Activated T-cell treated with anti-CD3 and anti-CD28 coated beads for 1 hour (primary cell): ENCODE data around the gene SLC25A1.
"Not testable (repeated sequence)": the region's sequence is repeated elsewhere in the genome, so short reads cannot be mapped to it uniquely, and the experiment has no call there.

Experiments used
- DNase-seq: peaks from one replicate; pipeline ENCODE4 v3.0.0-alpha.2; 2020; ENCODE audit warnings: low read depth

SLC25A1 gene

GRCh38 chr22:19166421-19166820 lies 12.1 kb downstream of the SLC25A1 start:
- no peak for DNase-seq

DNA sequence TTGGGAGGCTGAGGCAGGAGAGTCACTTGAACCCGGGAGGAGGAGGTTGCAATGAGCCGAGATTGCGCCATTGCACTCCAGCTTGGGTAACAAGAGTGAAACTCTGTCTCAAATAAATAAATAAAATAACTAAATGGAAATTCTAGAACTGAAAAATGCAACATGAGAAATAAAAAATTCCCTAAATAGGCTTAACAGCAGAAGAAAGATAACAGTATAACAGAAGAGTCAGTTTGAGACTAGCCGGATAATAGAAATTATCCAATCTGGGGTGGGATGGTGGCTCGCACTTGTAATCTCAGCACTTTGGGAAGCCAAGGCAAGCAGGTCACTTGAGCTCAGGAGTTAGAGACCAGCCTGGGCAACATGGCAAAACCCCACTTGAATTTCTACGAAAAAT lies 14.1 kb downstream of the SLC25A1 start:
- DNase-seq = no peak

GRCh38 chr22:19158649-19159048 lies 19.9 kb downstream of the SLC25A1 start:
- not testable (repeated sequence) for DNase-seq

GRCh38 chr22:19156109-19156508 lies 22.4 kb downstream of the SLC25A1 start:
- not testable (repeated sequence) for DNase-seq

GRCh38 chr22:19152942-19153883 lies 25.3 kb downstream of the SLC25A1 start:
- DNase-seq = no peak

- DNase-seq = no peak
Observed at GRCh38 chr22:19151329-19152191, 27.0 kb downstream of the SLC25A1 start.

GRCh38 chr22:19150482-19151328 lies 27.8 kb downstream of the SLC25A1 start:
- DNase-seq = no peak

DNA sequence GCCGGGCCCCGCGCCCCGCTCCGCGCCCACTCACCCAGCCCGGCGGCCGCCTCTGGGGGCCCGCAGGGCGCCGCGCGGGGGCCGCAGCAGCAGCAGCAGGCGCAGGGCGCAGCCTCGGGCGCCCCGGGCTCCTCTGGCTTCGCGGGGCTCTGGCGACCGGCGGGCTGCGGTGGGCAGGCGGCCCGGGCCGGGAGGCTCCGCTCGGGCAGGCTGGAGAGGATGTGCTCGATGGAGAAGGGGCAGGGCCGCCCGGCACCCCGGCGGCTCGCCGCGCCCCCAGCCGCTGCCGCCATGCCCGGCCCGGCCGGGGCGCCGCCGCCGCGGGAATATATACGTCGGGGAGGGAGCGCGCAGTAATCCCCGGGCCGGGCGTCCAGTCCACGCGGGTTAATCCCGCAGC lies 28.5 kb downstream of the SLC25A1 start, which contains the start of gene GSC2:
Gene GSC2 (minus strand): TSS at position 302 of the 400 bp plus-strand sequence. CDS start 9 bp downstream, at position 293.
- no peak for DNase-seq

DNA sequence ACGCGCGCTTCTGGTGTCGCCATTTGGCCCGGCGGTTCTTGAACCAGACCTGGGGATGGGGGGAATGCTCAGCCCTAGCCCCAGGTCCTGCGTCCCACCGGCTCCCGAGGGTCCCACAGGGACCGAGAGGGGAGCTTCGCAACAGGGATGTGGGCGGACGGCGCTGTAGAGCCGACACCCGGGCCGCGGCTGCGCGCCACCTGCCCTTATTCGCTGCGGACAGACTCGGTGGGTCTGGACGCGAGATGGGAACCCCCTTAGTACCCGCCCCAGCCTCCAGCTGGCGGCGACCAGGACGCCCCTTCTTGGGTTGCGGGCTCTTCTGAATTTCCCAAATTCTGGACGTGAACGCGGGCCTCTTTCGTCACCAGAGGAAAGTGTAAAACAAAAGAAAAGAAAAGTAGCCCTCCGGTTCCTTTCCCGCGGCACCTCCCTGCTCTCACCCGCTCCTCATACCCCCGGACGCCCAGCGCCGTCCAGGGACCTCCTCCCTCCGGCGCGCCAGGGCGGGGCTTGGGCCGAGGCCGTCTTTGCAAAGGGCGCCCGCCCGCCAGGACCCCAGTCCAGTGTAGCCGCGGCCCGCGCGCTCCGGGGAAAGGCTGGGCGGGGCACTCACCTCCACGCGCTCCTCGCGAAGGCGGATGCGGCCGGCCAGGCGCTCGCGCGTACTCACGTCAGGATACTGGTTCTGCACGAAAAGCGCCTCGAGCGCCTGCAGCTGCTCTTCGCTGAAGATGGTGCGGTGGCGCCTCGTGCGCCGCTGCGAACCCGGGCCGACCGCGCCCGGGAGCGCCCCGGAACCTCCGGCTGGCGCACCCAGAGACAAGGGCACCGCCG lies 29.3 kb downstream of the SLC25A1 start:
- DNase-seq = no peak

GRCh38 chr22:19148417-19149046 lies 30.0 kb downstream of the SLC25A1 start:
- DNase-seq = no peak

GRCh38 chr22:19147195-19147780 lies 31.2 kb downstream of the SLC25A1 start:
- DNase-seq = no peak

GRCh38 chr22:19146215-19146968 lies 32.1 kb downstream of the SLC25A1 start:
- DNase-seq = no peak

DNA sequence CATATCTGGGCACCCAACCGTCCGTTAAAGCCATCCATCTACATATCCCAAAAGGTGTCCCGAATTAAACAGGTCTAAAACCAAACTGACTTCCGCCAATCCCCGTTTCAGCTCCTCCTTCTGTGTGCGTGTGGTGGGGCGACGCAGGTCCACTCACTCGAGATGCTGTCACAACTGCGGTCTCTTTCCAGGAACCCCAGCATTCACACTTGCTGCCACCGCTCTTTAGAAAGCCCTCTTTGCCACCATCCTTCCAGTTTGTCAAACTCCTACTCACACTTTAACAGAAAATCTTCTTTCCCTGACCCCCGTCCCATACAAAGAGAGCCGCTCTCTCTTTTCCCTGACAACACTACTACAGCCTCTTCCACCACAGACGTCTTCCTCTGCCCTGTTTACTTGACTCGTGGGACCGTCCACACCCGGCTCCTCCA lies 34.6 kb downstream of the SLC25A1 start:
- DNase-seq = no peak

DNA sequence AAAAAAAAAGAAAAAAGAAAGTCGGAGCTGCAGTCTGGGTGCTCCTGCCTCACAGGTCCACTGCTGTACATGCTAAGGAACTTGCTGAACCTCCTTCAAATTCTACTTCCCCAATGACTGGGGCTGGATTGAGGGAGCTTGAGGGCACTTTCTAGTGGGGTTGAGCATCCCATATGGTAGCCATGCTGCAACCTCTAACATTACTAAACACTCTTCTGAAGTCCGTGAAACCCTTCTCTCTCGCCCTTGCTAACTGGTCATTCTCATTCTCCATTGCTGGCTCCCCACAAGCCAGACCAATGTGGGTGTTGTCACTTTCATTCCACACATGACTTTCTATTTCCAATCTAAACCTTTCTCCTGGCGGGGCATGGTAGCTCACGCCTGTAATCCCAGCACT lies 35.3 kb downstream of the SLC25A1 start:
- DNase-seq = no peak

DNA sequence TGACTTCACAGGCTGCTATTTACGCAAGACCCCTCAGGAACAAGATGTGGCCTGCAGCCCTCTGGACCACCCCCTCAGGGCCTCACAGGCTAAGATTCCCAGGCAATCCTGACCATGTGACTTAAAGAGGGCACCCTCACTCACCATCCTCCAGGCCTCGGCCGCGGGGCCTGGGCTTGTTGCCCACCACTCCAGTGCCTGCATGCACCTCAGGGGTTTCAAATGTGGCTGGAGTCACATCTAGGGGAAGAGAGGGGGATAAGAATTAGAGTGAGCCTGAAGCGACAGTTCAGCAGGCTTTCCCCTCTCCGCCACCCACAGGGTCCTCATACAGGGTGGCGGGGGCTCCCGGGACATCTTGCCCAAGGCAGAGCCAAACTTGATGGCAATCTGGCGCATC lies 36.1 kb downstream of the SLC25A1 start:
- DNase-seq = no peak

- no peak for DNase-seq
Observed at GRCh38 chr22:19139974-19140373, 38.6 kb downstream of the SLC25A1 start.

GRCh38 chr22:19139001-19139356 lies 39.6 kb downstream of the SLC25A1 start:
- no peak for DNase-seq

DNA sequence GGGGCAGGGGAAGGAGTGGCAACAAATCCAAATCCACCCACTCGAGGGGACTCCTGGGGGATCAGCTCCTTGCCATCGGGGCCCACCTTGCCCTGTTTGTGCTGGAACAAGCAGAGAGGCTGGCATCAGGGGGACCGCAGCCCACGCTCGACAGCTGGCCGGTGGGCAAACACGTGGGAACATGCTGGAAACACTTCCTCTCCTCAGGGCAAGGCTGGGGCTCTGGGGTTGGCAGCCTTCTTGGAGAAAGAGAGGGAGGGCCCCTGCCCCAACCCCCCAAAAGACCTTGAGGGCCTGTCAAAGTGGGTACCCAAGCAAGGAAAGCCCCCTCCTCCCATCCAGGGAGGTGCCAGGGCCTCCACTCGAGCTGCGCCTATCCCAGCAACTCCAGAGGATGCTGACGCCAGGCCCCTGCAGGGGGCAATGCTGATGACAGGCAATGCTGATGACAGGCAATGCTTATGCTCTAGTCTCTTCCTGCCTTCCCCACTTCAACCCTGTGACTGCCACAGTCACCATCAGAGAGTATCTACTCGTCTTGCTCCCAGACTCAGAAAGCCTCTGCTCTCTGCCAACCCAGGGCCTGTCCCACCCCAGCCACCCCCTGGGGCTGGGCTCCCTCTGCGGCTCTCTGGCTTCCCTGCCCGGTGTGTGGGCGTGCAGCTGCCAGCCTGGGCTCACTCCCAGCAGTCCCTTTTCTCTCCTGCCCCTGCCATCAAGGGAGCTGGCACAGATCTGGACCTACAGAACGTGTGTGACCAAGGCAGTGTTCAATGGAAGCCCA lies 40.1 kb downstream of the SLC25A1 start:
- DNase-seq = no peak
